Body of pancreas (tissue), 4 donors: ENCODE results near the gene SLC9A9. TPM values are rescaled to one million over a fixed set of nuclear protein-coding genes. Genes with fewer than 3 reads are reported as not detected.

Source experiments
- ATAC-seq: fragments of 150-250 bp; one replicate; pipeline ENCODE4 v1.9.1; 2016
- DNase-seq, 4 donors: peaks; one replicate each; pipeline ENCODE4 v3.0.0-alpha.2; 2019
- H3K27ac ChIP-seq, 4 donors: fragments of 200-600 bp; sonication (generic); 1 replicate in 3 of 4; 2 replicates in 1 of 4; pipeline versions ENCODE4 v1.5.1 to v1.6.1; 2016 to 2019; ENCODE audit warnings: mild to moderate bottlenecking in 1 of 4, mixed read lengths in 1 of 4, moderate library complexity in 1 of 4
- H3K27me3 ChIP-seq, 2 donors: fragments of 200-600 bp; sonication (generic); one replicate each; pipeline ENCODE4 v1.6.0; 2016; ENCODE audit warnings: mild to moderate bottlenecking in 1 of 2
- H3K36me3 ChIP-seq, 2 donors: fragments of 200-600 bp; sonication (generic); replicated peaks in 1 of 2; 2 replicates each; pipeline ENCODE4 v1.5.1; 2016; ENCODE audit warnings: low read depth in 2 of 2; ENCODE audit not compliant: insufficient read depth in 1 of 2
- H3K4me1 ChIP-seq: fragments of 200-600 bp; sonication (generic); one replicate; pipeline ENCODE4 v1.6.0; 2016
- H3K4me3 ChIP-seq, 2 donors: fragments of 200-600 bp; sonication (generic); 1 replicate in 1 of 2; 2 replicates in 1 of 2; pipeline ENCODE4 v1.5.1; 2016 to 2019
- H3K9me3 ChIP-seq, 3 donors: fragments of 200-600 bp; sonication (generic); 1 replicate in 2 of 3; 2 replicates in 1 of 3; pipeline ENCODE4 v1.5.1; 2016
- POLR2A ChIP-seq, 3 donors: fragments of 450-650 bp; IDR thresholded peaks; one replicate each; pipeline ENCODE4 v1.6.1; 2016; ENCODE audit warnings: antibody characterized with exemption in 3 of 3, mild to moderate bottlenecking in 2 of 3
- WGBS, 2 donors: methylation state at CpG; one replicate each; pipeline ENCODE4 v1.1.5; 2017; 5-methylcytosine and 5-hydroxymethylcytosine counted together
- intact Hi-C: fragments of 100-400 bp; cut with DNase I; formaldehyde crosslinking; loops from one replicate; pipeline ENCODE4 v1.15.1; 2023
- total RNA-seq, 2 donors: library from RNA; depleted of rRNA; stranded (reverse); fragments of >200 nt; gene quantifications; one replicate each; pipeline ENCODE4 v1.1.0, GENCODE V29; 2016
- TF ChIP-seq, protein P1 (sequence below), 7 experiments: fragments of 450-650 bp in 4 of 7; fragments of 200-600 bp in 3 of 7; sonication (generic) in 3 of 7; IDR thresholded peaks; one replicate each; pipeline ENCODE4 v1.5.1; 2016 to 2019; ENCODE audit warnings: antibody characterized with exemption in 7 of 7

The SLC9A9 gene
- total RNA-seq, 2 donors from 2014 or later, result 1.6 to 2.3 TPM

DNA sequence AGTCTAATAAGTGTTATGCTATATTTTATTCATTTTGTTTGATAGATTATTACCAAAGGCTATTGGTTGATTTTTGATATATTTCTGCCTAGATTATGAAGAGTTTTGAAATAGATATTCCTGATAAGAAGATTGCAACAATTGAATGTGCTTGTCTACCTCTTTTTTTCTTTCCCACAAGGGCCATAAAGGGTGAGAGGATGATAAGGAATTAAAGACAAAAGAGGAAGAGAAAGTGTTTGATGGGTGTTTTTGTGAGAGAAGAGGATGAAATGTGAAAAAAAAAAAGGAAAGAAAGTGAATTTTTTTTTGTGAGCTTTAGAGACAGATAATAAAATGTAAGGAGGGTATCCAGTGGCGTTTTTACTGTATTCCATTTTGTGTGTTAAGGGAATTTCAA, 484.3 kb downstream of the SLC9A9 start:
- Histone ChIP-seq H3K27me3 (no peaks in the 10 kb centered on the region), H3K27ac (no peak overlapping the region), H3K4me1 (no peaks in the 10 kb centered on the region), H3K4me3 (no peak overlapping the region), H3K9me3 (no peaks in the 10 kb centered on the region), H3K36me3 (no peaks in the 10 kb centered on the region)
- TF ChIP-seq, protein P1, sequence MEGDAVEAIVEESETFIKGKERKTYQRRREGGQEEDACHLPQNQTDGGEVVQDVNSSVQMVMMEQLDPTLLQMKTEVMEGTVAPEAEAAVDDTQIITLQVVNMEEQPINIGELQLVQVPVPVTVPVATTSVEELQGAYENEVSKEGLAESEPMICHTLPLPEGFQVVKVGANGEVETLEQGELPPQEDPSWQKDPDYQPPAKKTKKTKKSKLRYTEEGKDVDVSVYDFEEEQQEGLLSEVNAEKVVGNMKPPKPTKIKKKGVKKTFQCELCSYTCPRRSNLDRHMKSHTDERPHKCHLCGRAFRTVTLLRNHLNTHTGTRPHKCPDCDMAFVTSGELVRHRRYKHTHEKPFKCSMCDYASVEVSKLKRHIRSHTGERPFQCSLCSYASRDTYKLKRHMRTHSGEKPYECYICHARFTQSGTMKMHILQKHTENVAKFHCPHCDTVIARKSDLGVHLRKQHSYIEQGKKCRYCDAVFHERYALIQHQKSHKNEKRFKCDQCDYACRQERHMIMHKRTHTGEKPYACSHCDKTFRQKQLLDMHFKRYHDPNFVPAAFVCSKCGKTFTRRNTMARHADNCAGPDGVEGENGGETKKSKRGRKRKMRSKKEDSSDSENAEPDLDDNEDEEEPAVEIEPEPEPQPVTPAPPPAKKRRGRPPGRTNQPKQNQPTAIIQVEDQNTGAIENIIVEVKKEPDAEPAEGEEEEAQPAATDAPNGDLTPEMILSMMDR (IDR thresholded peaks at IDR 0.05), result no peak
- TF ChIP-seq POLR2A (IDR thresholded peaks at IDR 0.05), result no peak
- intact Hi-C loops, result no loop called here
- 68 to 69% methylated on average over 1 of the region's 1 CpG for WGBS, 2 donors
- ATAC-seq (no peak), DNase-seq (no peak)

DNA sequence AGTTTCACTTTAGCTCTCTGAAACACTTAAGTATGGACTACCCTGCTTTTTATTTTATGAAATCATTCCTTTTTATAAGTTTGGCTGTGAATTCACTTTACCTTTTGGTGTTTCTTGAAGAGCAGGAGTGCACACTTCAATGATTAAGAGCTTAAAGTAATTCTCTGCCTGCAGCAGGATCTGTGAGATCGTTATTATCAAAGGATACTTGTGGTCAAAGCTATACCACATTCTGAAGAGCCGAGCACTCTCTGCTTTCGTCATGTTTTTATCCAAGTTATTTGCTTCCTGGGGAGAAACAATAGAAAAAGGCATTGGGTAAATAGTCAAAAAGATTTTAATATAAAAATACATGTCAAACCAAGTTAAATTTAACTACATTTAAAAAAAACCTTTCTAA, 485.0 kb downstream of the SLC9A9 start:
- Histone ChIP-seq H3K9me3 (no peaks in the 10 kb centered on the region), H3K4me1 (no peaks in the 10 kb centered on the region), H3K27me3 (no peaks in the 10 kb centered on the region), H3K4me3 (no peak overlapping the region), H3K27ac (no peak overlapping the region), H3K36me3 (no peaks in the 10 kb centered on the region)
- 61 to 68% methylated on average over 3 of the region's 3 CpGs for WGBS, 2 donors
- no peak for DNase-seq
- TF ChIP-seq, protein P1 (IDR thresholded peaks at IDR 0.05), result no peak
- TF ChIP-seq POLR2A (IDR thresholded peaks at IDR 0.05), result no peak
- intact Hi-C loops, result no loop called here
- ATAC-seq, result no peak

DNA sequence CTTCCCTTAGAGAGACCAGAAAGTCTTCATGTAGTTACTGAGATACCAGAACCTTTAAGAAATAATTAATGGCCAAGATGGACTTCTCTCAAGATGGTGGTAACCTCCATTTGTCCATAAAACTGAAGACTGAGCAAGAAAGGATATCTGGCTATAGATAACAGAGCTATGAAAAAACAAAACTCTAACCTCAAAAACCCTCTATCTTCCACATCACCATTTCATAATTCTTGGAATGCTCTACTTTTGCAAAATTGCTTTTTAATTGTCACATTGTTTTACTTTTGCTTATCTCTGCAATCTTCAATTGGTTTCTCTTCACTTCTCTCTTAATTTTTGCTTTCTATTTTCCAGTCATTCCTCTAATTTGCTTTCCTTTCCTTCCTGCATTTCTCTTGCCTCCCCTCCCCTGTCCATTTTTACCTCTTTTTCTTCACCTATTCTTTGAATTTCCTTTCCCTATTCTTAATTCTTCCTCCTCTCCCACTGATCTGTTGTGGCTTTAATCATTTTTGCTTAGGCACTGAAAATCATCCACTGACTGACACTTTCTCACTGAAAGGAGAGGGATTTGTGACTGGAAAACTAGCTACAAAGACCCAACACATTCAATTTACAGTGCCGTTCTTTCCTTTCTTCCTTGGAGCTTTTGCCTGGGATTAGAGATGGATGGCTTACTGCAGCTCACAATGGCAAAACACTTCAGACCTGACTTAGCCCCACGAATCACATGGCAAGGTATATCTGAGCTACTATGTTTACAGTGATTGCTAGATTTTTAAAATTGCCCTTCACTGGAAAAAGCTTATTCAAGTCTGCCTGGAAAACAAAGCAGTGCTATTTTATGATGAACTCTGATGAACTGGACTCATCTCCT, 485.9 kb downstream of the SLC9A9 start:
- intact Hi-C loops, result no loop called here
- H3K4me3 ChIP-seq, result no peak overlapping the region
- ATAC-seq (no peak), DNase-seq (no peak)
- TF ChIP-seq, protein P1 (IDR thresholded peaks at IDR 0.05), result no peak
- TF ChIP-seq POLR2A (IDR thresholded peaks at IDR 0.05), result no peak
- H3K36me3 ChIP-seq, result no peaks in the 10 kb centered on the region
- H3K27ac ChIP-seq, result no peak overlapping the region
- 69 to 73% methylated on average over 2 of the region's 2 CpGs for WGBS, 2 donors
- no peaks in the 10 kb centered on the region for H3K4me1 ChIP-seq
- no peaks in the 10 kb centered on the region for H3K9me3 ChIP-seq
- no peaks in the 10 kb centered on the region for H3K27me3 ChIP-seq

DNA sequence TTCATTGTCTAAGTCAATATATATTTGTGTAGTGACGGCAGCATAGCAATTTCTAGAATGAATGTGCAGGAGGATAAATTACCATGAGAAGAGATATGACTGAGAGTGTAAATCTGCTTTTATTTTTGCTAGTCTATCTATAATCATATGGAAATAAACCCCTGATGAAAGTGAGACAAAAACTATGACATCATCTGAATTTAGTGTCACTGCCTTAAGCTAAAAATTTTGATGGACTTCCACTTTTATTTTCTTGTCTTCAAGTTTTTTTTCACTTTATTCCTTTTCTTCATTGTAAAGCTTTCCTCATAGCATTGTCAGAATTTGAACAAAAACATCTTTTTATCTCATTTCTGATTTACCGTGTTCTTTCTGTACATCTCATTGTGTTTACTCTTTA, 486.7 kb downstream of the SLC9A9 start:
- 58 to 73% methylated on average over 2 of the region's 2 CpGs for WGBS, 2 donors
- DNase-seq (no peak), ATAC-seq (no peak)
- no peak overlapping the region for H3K27ac ChIP-seq
- H3K4me1 ChIP-seq, result no peaks in the 10 kb centered on the region
- TF ChIP-seq POLR2A (IDR thresholded peaks at IDR 0.05), result no peak
- TF ChIP-seq, protein P1 (IDR thresholded peaks at IDR 0.05), result no peak
- intact Hi-C loops, result no loop called here
- no peaks in the 10 kb centered on the region for H3K27me3 ChIP-seq
- no peak overlapping the region for H3K4me3 ChIP-seq
- no peaks in the 10 kb centered on the region for H3K36me3 ChIP-seq
- H3K9me3 ChIP-seq, result no peaks in the 10 kb centered on the region

DNA sequence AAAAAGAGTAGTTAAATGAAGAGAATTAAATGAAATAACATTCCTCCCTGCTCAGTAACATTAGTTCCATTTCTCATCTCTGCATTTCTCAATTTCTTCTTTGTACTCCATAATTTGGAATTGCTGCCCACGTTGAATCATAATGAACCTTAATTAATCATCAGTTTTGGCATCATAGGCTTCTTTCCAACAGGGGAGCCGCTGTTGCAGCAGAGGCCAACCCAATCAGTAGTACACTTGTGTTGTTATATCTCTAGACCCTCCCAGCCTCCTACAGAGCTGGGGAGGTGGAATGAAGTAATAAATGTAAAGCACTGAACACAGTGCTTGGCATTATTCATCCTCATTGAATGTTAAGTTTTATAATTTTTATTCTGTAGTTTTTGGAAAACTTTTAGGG, 488.0 kb downstream of the SLC9A9 start:
- WGBS, 2 donors, result 23 to 27% methylated on average over 2 of the region's 2 CpGs
- H3K4me3 ChIP-seq, result no peak overlapping the region
- H3K9me3 ChIP-seq, result no peaks in the 10 kb centered on the region
- TF ChIP-seq POLR2A (IDR thresholded peaks at IDR 0.05), result no peak
- ATAC-seq (no peak), DNase-seq (no peak)
- H3K36me3 ChIP-seq, result no peaks in the 10 kb centered on the region
- intact Hi-C loops, result no loop called here
- H3K27ac ChIP-seq, result no peak overlapping the region
- no peaks in the 10 kb centered on the region for H3K27me3 ChIP-seq
- H3K4me1 ChIP-seq, result no peaks in the 10 kb centered on the region
